DMS153 (cell line): Measurements from ENCODE around the gene CHKB.

Source experiments
- DNase-seq: peaks from one replicate; lab custom pipeline; 2025; lab: John Stamatoyannopoulos, UW

CHKB gene

DNA sequence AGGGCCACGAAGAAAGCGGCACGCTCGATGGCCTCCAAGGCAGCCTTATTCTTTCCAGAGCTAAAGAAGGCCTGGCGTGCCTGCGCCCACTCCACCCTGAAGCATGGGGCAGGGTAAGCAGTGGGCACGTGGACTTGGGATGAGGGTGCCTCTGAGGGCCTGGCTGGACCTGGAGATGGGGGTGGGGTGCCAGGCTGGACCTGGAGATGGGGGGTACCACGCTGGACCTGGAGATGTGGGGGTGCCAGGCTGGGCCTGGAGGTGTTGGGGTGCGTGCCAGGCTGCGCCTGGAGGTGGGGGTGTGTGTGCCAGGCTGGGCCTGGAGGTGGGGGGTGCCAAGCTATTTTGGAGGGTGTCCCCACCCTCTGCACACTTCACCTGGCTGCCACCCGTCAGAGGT is 9.7 kb downstream of the CHKB start:
- no peak for DNase-seq

DNA sequence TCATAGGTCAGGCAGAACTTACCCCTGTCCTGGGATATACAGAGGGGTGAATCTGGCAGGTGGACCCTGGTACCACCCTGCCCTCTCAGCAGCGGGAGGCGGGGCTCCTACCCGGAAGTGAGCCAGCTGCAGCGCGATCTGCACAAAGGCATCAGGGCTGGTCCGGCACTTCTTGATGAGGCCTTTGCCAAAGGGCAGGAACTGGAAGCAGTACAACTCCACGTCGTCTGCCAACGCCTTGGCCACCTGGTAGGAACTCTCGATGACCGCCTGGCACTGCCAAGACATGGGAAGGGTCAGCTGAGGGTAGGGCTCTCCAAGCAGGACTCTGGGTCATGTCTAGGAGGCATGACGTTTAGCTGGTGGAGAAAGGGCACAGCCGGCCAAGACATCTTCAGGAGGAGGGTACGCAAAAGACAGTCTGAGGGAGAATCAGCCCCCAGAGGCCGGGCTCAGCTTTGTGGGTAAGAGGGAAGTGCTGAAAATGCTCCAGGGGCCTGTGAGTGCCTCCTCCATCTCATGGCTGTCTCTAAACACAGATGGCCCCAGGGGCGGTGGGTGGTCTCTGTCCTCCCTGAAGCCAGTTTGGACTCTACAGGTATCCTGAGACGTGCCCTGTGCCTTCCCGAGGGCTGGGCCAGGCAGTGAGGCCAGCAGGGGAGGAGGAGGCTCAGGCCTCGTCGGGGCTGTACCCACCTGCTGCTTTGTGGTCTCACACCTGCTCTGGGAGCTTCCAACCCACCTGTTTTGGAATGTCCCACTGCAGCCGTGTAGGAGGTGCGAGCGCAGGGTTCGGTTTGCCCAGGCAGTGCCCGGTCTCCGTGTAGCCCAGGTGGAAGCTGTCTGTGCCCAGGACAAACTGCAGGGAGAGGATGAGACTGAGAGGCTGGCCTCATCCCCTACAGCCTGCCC is 11.1 kb downstream of the CHKB start:
- no peak for DNase-seq

DNA sequence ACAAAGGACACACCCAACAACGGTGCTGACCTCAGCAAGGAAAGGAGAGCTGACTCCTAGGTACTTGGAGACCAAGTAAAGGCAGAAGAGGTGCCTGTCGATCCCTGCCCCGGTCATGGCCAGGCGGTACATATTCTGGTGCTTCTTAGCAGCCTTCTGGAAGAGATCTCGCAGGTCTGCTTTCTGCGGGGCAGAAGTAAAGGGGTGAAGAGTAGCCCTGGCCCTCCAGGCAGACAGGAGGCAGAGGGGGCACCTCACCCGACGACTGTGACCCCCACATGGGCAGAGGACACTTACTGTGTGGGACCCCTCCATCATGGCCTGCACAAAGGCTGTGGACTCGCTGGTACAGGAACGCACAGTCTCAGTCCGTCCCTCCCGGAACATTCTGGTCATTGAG is 11.8 kb downstream of the CHKB start:
- DNase-seq, result no peak

- no peak for DNase-seq
These were observed 12.6 kb downstream of the CHKB start for GRCh38 chr22:50569896-50570535.

DNA sequence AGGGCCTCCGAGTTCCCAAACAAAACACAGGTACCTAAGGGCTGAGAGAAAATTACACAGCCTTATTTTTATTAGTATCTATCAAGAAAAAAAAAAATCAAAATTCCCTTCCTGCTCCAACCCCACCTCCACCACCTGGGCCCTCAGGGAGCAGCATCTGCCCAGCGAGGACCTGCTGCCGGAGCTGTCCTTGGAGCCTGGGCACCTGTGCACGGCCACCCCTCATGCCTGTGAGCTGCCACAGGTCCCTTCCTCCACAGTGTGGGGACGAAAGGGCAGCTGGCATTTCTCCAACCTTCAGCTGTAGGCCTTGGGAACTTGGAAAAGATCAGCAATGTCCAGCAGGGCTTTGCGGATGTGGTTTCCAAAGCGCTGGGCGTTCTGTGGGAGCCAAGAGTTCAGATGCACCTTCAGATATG is 13.6 kb downstream of the CHKB start:
- DNase-seq, result no peak

DNA sequence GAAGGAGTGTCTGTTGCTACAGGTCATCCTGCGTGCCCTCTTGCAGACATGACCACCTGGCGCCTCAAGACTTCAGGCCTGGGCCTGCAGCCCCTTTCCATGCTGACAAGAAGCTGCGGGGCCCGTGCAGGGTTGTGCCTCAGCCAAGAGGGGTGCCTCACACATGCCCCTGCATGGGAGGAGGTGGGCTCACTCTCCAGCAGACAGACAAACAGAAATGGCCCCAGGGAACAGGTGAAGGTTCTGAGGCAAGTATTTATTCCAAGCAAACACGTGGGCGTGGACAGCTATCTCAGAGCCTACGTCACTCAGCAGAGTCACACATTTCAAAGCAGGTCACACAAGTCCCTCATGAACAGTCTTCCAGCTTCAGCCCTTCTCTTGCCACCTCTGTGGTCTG is 14.0 kb downstream of the CHKB start:
- no peak for DNase-seq

DNA sequence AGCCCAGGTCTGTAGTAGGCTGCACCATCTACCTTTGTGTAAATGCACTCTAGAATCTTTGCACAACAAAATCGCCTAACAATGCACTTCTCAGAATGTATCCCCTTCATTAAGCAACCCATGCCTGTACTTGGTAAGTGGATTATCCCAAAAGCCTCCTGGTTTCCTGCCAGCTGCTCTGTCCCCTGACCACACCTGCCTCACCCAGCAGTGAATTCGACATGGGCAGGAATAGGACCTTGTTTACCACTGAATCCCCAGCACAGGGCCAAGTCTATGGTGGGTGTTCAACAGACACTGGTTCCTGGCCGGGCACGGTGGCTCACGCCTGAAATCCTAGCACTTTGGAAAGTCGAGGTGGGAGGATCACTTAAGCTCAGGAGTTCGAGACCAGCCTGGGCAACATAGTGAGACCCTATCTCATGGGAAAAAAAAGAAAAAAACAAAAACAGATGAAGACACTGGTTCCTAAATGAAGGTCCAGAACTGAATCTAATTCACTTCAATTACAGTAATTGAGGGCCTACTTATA is 14.9 kb downstream of the CHKB start:
- no peak for DNase-seq

DNA sequence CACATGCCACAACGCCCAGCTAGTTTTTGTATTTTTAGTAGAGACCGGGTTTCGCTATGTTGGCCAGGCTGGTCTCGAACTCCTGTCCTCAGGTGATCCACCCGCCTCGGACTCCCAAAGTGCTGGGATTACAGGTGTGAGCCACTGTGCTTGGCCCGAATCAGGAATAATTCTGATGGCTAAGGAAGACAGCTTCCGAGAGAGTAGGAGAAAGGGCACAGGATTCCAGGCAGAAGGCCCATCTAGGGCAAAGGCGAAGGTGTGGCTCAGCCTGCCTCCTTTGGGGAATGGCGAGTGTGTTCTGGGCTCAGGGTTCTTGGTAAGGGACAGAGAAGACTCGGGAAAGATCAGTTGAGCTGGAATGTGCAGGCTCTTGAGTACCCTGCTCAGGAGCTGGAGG is 18.4 kb downstream of the CHKB start:
- no peak for DNase-seq

DNA sequence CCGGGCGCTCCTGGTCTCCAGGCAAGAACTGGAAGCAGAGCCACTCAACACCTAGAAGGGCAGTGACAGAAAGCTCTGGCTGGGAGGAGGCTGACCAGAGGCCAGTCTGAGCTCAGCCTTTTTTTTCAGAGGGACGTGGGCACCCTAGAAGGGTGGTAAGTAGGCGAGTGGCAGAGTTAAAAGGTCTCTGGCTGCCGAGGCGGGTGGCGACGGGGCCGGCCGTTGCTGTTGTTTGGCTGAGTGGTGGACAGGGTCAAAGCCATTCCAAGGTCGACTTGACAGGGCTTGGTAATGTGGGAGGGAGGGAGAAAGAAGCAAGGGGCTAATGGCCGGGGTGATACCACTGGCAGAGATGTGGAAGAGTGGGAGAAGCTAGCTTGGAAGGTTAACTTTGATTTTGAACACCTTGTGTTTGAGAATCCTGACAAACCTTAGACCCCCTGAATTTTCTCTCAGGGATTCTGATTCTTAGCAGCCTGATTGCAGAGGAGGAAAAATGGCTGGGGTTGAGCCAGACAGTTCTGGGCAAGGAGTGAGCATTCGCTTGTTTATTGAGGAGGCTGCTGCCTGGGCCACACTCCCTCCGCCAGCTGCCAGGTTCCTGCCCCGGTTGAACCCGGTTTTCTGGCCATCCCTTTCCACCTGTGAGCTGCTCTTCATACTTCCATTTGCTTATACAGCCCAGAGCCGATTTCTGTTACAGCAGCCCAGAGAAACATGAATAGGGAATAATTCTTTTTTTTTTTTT is 19.1 kb downstream of the CHKB start:
- DNase-seq, result no peak

DNA sequence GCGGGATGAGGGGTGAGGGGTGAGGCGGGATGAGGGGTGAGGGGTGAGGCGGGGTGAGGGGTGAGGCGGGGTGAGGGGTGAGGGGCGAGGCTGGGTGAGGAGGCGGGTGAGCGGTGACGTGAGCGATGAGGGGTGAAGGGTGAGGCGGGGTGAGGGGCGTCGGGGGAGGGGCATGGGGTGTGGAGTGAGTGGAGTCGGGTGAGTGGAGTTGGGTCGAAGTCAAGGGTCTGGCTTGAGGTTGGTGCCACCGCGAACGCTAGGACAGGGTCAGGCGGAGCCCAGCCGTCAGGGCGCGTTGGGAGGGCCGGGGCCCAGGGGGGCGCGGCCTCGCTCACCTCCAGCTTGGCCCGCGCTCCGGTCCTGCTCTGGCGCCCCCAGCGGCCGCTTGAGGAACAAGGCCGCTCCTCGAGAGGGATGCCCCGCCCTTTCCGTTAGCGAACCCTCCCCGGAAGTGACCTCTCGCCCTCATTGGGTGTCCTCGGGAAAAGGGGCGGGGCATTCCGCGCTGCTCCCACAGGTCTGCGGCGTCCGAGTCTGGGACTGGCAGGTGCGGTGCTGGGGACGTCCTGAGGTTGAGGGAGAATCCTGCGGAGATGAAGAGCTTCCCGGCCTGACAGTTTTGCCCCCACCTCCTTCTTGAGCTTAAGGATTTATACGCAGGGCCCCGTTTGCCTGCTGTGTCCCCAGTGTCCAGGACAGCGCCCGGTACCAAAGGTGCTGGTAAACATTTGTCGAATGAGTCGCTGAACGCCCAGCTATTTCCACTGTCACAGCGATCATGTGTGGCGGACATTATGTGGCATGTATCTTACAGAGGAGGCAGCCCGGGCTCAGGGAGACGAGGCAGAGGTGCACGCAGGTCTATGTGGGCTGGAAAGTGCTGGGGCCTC is 19.9 kb downstream of the CHKB start, which contains the start of gene SYCE3:
Gene SYCE3 (minus strand): TSS at position 397 of the 890 bp plus-strand sequence. CDS start 6,514 bp downstream, outside the sequence.
- peak; percentile 92 for DNase-seq

- DNase-seq, result no peak
These were observed 21.0 kb downstream of the CHKB start for GRCh38 chr22:50561401-50562358.

GRCh38 chr22:50560034-50560433 is 22.6 kb downstream of the CHKB start:
- no peak for DNase-seq

- no peak for DNase-seq
These were observed 25.9 kb downstream of the CHKB start for GRCh38 chr22:50556703-50557102.

- DNase-seq, result no peak
These were observed 29.3 kb downstream of the CHKB start for GRCh38 chr22:50553310-50553709.

GRCh38 chr22:50551160-50551752 is 31.4 kb downstream of the CHKB start:
- DNase-seq, result no peak

GRCh38 chr22:50550395-50550794 is 32.3 kb downstream of the CHKB start:
- DNase-seq, result no peak

DNA sequence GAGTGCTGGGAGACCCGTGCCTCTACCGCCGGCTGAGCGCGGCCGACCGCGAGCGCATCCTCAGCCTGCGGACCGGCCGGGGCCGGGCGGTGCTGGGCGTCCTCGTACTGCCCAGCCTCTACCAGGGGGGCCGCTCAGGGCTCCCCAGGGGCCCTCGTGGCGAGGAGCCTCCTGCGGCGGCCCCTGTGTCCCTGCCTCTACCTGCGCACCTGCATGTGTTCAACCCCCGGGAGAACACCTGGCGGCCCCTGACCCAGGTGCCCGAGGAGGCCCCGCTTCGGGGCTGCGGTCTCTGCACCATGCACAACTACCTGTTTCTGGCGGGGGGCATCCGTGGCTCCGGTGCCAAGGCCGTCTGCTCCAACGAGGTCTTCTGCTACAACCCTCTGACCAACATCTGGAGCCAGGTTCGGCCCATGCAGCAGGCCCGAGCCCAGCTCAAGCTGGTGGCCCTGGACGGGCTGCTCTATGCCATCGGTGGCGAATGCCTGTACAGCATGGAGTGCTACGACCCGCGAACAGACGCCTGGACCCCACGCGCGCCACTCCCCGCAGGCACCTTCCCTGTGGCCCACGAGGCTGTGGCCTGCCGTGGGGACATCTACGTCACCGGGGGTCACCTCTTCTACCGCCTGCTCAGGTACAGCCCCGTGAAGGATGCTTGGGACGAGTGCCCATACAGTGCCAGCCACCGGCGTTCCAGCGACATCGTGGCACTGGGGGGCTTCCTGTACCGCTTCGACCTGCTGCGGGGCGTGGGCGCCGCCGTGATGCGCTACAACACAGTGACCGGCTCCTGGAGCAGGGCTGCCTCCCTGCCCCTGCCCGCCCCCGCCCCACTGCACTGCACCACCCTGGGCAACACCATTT is 33.5 kb downstream of the CHKB start:
- no peak for DNase-seq

DNA sequence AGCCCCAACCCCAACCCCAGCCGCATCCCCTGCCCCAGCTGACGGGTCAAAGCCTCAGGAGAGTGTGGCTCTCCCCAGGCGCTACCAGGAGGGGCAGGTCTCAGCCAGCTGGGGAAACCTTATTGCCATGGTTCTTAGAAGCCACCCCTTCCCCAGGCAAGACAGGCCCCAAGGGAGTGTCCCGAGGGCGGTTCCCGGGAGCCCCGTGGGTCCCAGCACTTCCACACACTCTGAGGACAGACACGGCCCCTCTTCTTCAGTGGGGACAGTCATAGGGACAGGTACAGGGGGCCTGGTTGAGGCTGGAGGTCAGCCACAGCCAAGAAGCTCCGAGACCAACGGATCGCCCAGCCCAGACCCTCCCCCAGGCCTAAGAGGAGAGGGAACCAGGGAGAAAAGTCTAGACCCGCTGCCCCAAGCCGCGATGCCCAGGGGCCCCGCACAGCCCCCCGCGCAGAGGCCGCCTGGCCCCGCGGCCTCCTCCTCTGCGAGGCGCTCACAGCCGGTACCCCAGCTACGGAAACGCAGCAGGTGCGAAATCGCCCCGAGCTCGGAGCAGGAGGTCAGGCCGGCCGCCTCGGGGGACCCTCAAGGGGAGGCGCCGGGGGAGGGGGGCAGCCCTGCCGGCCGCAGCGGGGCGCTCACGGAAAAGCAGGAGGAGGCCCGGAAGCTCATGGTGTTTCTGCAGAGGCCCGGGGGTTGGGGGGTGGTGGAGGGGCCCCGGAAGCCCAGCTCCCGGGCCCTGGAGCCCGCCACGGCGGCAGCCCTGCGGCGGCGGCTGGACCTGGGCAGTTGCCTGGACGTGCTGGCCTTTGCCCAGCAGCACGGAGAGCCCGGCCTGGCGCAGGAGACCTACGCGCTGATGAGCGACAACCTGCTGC is 34.4 kb downstream of the CHKB start:
- no peak for DNase-seq
